ENCODE results near the gene EXOSC6.
"Not testable (repeated sequence)": the region's sequence is repeated elsewhere in the genome, so short reads cannot be mapped to it uniquely, and the experiment has no call there.

EXOSC6 gene

DNA sequence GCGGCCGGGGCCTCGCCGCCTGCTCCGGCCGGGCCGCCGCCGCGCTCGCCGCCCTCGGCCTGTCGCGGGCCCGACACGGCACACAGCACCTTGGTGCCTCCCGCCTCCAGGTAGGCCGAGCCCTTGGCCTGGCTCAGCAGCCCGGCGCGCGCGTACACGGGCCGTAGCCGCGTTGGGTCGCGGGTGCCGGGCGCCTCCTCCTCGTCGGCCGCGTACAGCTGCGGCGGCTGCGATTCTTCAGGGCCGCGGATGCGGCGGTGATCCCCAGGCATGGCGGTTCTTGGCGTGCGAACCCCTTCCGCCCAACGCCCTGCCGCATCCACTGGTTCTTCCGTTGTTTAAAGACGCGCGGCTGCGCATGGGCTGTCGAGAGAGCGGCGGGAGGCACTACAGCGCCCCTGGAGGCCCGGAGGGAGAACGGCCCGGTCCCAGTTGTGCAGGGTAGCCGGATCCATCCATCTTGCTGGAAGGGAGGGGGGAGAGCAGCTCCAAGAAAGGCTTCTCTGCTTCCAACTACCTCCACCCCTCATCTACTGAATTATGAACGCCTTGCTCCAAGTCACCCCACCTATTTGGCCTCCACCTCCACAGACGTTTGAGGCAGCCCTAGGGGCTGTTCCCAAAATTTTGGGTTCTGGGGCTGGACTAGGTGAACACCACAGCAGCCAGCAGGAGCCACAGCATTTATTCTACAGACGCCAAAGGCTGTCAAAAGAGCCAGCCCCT is at the start of gene EXOSC6:
EXOSC6 (minus strand) TSS at position 312 of the 726 bp plus-strand sequence; CDS start at position 272, 40 bp downstream.
- DNase-seq = peak; percentile 82

DNA sequence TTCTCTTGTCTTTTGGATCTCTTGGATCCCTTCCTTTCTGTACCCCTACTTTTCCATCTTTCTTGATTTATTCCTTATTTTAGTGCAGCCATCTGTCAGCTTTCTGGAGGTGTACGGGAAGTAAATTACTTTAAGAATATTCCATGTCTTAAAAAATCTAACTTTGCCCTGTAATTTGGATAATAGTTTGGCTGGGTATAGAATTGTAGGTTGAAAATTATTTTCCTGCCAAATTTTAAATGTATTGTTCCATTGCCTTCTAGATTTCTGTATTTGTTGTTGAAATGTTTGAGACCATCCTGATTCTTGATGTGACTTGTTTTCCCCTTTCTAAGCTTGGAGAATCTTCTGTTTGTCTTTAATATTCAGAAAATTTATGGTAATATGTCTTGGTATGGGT is 49.4 kb upstream of the EXOSC6 start:
- no peak for DNase-seq

GRCh38 chr16:70298988-70299938 is 47.5 kb upstream of the EXOSC6 start, which contains the start of gene DDX19B:
DDX19B (plus strand) TSS chr16:70299186; CDS start chr16:70299298, 112 bp downstream.
- peak; percentile 53 for DNase-seq

DNA sequence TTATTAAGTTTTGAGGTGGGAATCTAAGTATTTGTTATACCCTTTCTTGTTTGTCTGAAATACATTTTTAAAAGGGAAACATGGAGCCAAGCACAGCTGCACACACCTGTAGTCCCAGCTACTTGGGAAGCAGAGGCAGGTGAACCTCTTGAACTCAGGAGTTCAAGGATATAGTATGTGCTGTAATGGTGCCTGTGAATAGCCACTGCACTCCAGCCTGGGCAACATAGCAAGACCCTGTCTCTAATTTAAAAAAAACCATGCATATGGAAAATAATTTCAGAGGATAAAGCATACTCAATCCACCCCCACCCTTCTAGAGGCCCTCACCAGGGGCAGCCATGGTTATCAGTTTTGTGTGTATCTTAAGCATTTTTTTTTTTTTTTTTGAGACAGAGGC is 43.9 kb upstream of the EXOSC6 start:
- DNase-seq = no peak

DNA sequence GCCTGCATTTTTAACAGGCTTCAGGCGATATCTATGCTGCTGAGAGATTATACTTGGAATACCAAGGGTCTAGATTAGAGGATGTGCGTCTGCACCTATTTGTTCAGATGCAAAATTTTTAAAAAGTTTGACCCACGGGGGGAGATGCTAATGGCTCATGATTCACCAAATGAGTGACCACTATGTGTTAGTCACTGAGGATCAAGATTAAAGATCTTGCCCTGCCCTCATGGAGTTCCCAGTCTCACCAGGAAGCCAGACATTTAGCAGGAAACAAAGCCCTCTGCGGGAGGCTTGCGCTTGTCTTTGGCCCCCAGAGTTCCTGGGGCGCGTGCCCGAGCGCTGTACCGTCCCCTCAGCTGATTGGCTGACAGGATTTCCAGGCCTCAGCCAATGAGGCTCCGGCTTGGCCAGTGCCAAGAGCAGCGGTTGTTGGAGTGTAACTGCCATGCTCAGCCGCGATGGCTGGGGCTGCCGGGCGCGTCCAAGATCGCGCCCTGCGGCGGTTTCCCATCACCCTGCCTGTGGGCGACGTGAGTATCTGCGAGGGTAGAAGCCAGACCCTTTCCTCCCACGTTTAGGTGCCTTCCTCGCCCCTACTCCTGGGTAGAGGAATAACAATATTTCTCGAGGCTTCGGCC is 42.8 kb upstream of the EXOSC6 start:
- DNase-seq = no peak

GRCh38 chr16:70292148-70292547 is 40.4 kb upstream of the EXOSC6 start:
- not testable (repeated sequence) for DNase-seq

GRCh38 chr16:70290949-70291519 is 39.3 kb upstream of the EXOSC6 start:
- DNase-seq = no peak

- peak; percentile 91 for DNase-seq
Measured at GRCh38 chr16:70289229-70290094, 37.7 kb upstream of the EXOSC6 start, which contains the start of gene AARS1. AARS1 (minus strand) TSS chr16:70289506; CDS start chr16:70282763, 6,743 bp downstream.

- not testable (repeated sequence) for DNase-seq
Measured at GRCh38 chr16:70287304-70287971, 35.7 kb upstream of the EXOSC6 start.

- no peak for DNase-seq
Measured at GRCh38 chr16:70276392-70276791, 24.7 kb upstream of the EXOSC6 start.

- no peak for DNase-seq
Measured at GRCh38 chr16:70271696-70272095, 20.0 kb upstream of the EXOSC6 start.

DNA sequence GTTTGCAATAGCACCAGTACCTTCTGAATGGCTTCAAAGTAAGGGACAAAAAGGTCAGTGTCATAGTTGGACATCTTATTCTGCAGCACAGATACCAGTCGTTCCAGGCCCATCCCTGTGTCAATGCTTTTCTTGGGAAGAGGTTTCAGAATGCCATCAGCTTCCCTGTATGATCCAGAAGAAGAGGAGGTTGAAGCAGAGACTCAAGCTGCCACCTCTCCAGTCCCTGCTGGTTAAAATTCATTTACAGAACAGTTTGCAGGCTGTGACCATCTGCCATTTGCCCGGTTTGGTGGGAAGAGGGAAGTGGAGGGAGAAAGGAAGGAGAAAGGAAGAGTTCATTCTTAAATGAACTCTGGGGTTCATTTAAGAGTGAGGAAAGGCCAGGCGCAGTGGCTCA is 18.4 kb upstream of the EXOSC6 start:
- no peak for DNase-seq

DNA sequence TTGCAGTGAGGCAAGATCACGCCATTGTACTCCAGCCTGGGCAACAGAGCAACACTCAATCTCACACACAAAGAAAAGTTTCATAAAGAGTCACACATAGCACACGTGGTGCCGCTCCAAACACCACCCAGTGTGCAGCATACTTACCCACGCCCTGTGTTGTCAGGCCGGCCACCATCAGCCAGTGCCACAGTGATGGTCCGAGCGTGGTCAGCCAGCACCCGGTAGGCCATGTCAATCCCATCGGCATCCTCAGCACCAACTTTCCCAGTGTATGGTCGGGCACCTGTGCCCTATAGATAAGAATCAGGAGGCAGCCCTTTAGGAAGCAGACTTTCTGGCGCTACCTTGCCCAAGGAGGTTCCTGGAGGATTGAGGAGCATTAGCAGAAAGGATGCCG is 17.7 kb upstream of the EXOSC6 start:
- DNase-seq = no peak

- DNase-seq = not testable (repeated sequence)
Measured at GRCh38 chr16:70267922-70268321, 16.2 kb upstream of the EXOSC6 start.

DNA sequence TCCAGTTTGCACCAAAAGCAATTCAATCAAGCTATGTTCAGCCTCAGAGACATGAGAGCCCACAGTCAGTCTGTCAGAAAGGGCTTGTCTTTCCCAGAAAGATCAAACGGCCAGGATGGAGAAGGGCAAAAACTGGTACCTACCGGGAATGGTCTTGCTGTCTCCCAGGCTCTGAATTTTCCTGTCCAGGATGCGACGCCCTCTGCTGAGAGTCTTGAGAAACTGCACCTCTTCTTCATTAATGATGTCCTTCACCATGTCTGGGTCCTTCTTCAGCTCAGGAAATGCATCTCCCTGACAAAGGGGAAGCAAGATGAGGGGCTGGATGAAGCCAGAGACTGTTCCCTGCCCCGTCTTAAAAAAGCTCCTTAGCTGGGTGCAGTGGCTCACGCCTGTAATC is 15.8 kb upstream of the EXOSC6 start:
- DNase-seq = no peak

DNA sequence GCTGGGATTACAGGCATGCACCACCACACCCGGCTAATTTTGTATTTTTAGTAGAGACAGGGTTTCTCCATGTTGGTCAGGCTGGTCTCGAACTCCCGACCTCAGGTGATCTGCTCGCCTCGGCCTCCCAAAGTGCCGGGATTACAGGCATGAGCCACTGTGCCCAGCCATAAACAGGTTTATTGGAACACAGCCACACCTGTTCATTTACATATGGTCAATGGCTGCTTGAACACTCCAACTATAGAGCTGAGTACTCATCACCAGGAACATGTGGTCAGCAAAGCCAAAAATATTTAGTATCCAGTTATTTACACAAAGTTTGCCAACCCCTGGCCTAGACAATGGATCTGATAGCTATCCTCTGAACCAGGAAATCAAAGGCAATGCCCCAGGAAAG is 8.2 kb upstream of the EXOSC6 start:
- not testable (repeated sequence) for DNase-seq

DNA sequence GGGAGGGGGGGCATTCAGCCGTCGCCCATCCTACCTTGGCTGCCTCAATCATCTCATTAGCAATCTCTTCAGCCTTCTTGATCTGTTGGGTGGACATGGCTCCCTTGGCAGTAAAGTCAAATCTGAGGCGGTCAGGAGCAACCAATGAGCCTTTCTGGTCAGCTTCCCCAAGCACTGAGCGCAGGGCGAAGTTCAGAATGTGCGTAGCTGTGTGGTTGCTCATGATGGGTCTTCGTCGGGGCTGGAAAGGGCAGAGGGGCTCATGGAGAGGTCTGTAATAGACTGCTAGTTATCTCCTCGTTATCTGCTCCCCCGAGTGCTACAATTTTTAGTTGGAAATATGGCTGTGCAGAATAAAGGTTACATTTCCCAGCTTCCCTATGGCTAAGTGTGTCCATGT is 7.2 kb upstream of the EXOSC6 start:
- no peak for DNase-seq

- no peak for DNase-seq
Measured at GRCh38 chr16:70258065-70258464, 6.3 kb upstream of the EXOSC6 start.

DNA sequence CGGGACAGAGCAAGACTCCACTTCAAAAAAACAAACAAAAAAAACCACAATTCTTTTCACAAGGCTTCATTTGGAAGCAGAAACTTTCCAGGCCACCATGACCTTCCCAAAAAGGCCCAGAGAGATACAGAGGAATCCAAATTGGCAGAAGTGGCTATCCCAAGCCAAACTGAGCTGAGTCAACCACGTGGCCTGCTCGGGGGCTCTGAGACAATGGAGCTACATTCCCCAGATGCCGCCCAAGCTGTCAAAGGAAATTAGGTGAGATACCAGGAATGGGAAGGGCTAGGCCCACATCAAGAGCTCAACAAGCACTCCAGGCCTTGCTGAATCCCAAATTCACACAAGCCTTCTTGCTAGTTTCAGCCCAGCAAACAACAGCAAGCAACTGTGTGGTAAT is 5.7 kb upstream of the EXOSC6 start:
- no peak for DNase-seq

DNA sequence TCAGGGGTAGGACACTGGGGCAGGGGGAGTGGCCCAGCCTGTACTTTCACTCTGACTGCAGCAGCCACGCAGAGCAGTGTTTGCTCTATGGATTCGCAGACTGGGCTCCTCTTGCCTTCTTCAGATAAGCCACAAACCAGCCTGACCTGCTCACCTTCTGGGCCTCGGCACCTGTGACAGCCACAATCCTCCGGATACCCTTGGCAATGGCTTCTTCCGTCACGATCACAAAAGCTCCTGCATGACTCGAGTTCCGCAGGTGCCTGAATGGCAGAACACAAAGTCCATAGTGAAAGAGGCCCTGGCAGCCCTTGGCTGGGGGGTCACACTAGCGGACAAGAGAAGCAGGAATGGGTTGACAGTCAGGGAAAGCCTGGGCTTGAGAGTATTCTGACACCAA is 3.8 kb upstream of the EXOSC6 start:
- DNase-seq = no peak

GRCh38 chr16:70254965-70255286 is 3.2 kb upstream of the EXOSC6 start:
- no peak for DNase-seq
